Adrenal gland (tissue), 5 donors: ENCODE measurements around the gene STARD13.
A peak's percentile ranks its signal among the peaks of the same experiment; 100 is the strongest.

ENCODE experiments used
- POLR2A ChIP-seq, 2 donors: fragments of 450-650 bp; IDR thresholded peaks; one replicate each; pipeline ENCODE4 v1.6.1; 2017; ENCODE audit warnings: antibody characterized with exemption in 2 of 2, mild to moderate bottlenecking in 2 of 2, moderate library complexity in 1 of 2
- TF ChIP-seq, protein P1 (sequence below), 6 experiments: fragments of 450-650 bp in 4 of 6; fragments of 200-600 bp in 2 of 6; sonication (generic) in 1 of 6; IDR thresholded peaks; 1 replicate in 5 of 6; 2 replicates in 1 of 6; pipeline versions ENCODE4 v1.5.1 to v1.8.0; 2016 to 2021; ENCODE audit warnings: antibody characterized with exemption in 6 of 6, mild to moderate bottlenecking in 2 of 6, moderate library complexity in 1 of 6
- donor health status: DM: no; HTN: no; CAD: no.

DNA sequence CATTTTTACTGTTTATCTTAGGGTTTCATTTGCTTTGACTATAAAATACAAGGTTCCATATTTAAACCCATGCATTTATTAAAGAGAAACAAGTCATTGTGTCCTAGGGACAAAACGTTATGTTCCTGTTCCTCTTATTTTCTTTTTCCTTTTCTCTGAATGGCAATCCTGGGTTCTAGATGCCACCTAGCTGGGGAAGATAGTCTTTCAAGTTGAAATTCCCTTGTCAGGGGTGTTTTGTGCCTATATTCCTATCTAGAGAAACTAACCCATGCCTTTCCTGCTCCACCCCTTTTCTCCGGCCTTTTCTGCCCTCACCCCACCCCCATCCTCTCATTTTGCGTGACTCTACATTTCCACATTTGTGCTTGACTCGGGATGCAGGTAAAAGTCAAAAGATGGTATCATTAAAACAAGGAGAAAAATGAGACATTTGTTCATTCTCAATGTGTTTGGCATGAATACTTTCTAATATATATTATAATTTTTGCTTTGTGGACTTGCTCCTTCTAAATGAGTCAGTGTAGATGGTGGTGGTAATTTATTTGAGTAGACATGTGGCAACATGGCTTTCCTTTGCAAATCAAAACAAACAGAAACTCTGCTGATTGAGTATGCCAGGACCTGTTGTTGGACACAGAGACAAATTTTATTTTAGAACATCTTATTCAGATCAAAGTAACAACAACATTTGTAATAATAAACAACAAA, 26.8 kb upstream of the STARD13 start:
- TF ChIP-seq, protein P1, sequence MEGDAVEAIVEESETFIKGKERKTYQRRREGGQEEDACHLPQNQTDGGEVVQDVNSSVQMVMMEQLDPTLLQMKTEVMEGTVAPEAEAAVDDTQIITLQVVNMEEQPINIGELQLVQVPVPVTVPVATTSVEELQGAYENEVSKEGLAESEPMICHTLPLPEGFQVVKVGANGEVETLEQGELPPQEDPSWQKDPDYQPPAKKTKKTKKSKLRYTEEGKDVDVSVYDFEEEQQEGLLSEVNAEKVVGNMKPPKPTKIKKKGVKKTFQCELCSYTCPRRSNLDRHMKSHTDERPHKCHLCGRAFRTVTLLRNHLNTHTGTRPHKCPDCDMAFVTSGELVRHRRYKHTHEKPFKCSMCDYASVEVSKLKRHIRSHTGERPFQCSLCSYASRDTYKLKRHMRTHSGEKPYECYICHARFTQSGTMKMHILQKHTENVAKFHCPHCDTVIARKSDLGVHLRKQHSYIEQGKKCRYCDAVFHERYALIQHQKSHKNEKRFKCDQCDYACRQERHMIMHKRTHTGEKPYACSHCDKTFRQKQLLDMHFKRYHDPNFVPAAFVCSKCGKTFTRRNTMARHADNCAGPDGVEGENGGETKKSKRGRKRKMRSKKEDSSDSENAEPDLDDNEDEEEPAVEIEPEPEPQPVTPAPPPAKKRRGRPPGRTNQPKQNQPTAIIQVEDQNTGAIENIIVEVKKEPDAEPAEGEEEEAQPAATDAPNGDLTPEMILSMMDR (IDR thresholded peaks at IDR 0.05): peak in 4 of 6 experiments; percentile 41 to 58 (median 44)
- TF ChIP-seq POLR2A (IDR thresholded peaks at IDR 0.05): no peak
